Testis (tissue), 2 donors: ENCODE measurements around the gene STYX.

Source experiments
- CTCF ChIP-seq, 3 experiments: fragments of 450-650 bp in 2 of 3; fragments of 200-600 bp in 1 of 3; sonication (generic) in 1 of 3; IDR thresholded peaks; one replicate each; pipeline ENCODE4 v1.5.1; 2016 to 2019; ENCODE audit warnings: antibody characterized with exemption in 3 of 3, mild to moderate bottlenecking in 2 of 3, moderate library complexity in 1 of 3
- POLR2A ChIP-seq: fragments of 450-650 bp; IDR thresholded peaks from one replicate; pipeline ENCODE4 v1.6.1; 2017; ENCODE audit warnings: antibody characterized with exemption, mild to moderate bottlenecking, moderate library complexity

DNA sequence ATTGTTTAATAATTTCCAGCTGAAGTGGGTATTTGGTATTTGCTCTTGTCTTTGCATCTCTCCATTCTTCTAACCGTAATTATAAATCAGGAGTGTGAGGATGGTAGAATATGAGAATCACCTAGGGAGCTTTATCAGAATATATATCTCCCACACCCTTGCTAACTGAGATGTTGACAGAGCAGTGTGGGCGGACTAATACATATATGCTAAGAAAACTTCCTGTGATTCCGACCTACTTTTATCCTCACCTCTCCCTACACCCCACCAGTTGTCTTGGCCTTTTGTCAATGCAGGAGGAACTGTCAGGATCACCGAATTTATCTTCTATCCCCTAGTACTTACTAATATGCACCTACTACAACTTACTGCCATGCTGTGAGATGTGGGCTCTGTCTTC lies 76.1 kb downstream of the STYX start:
- TF ChIP-seq CTCF (IDR thresholded peaks at IDR 0.05) (no peak), POLR2A (no peak)
